ENCODE results near the gene KRT72.

- no peak for TF ChIP-seq CTCF (IDR thresholded peaks at IDR 0.05)
- TF ChIP-seq POLR2A (IDR thresholded peaks at IDR 0.05; ENCODE audit: low read depth) = no peak
- no peak for TF ChIP-seq EP300 (IDR thresholded peaks at IDR 0.05)
- no peak for TF ChIP-seq POLR2AphosphoS5 (IDR thresholded peaks at IDR 0.05)
Observed at GRCh38 chr12:52631676-52632459, 30.6 kb upstream of the KRT72 start.

Measured in esophagus muscularis mucosa (tissue), 4 donors.